VCaP (cell line): ENCODE measurements around the gene LCP1.
"Not testable (repeated sequence)": the region's sequence is repeated elsewhere in the genome, so short reads cannot be mapped to it uniquely, and the experiment has no call there.

Experiments
- H3K27ac ChIP-seq: fragments of 450-650 bp; 2 replicates; pipeline ENCODE4 v1.5.1; 2017
- CTCF ChIP-seq: fragments of 450-650 bp; conservative IDR thresholded peaks from 2 replicates; pipeline ENCODE4 v1.5.1; 2017; ENCODE audit warnings: mild to moderate bottlenecking, moderate library complexity

LCP1 gene

GRCh38 chr13:46181840-46182490, at the start of gene LCP1:
LCP1 (minus strand) TSS chr13:46182177; CDS start chr13:46159662, 22,515 bp downstream.
- no peak for TF ChIP-seq CTCF
- no peak within 1 kb of the TSS for H3K27ac ChIP-seq

- no peak for TF ChIP-seq CTCF
- no peak overlapping the region for H3K27ac ChIP-seq
Observed at GRCh38 chr13:46229251-46229650, 47.3 kb upstream of the LCP1 start.

GRCh38 chr13:46220234-46220633, 38.3 kb upstream of the LCP1 start:
- not testable (repeated sequence) for H3K27ac ChIP-seq

GRCh38 chr13:46214741-46215140, 32.8 kb upstream of the LCP1 start:
- peak overlapping the region; percentile 82 for H3K27ac ChIP-seq

GRCh38 chr13:46213242-46213641, 31.3 kb upstream of the LCP1 start:
- H3K27ac ChIP-seq = peak overlapping the region; percentile 82
- TF ChIP-seq CTCF = no peak

- peak within 1 kb of the TSS; percentile 82 for H3K27ac ChIP-seq
Observed at GRCh38 chr13:46211483-46212351, 29.7 kb upstream of the LCP1 start, which contains the start of gene LRRC63. LRRC63 (plus strand) TSS chr13:46211928; CDS start chr13:46213035, 1,107 bp downstream.

GRCh38 chr13:46211116-46211482, 29.1 kb upstream of the LCP1 start:
- H3K27ac ChIP-seq = peak overlapping the region; percentile 82
- TF ChIP-seq CTCF = no peak

More at GRCh38 chr13:46211483-46212351, 29.7 kb upstream of the LCP1 start, which contains the start of gene LRRC63:
- no peak for TF ChIP-seq CTCF

GRCh38 chr13:46210362-46211083, 28.5 kb upstream of the LCP1 start:
- TF ChIP-seq CTCF = no peak
- peak overlapping the region; percentile 82 for H3K27ac ChIP-seq
